Measurements from ENCODE around the gene NLRC4.
A peak's percentile ranks its signal among the peaks of the same experiment; 100 is the strongest.
"Not testable (repeated sequence)": the region's sequence is repeated elsewhere in the genome, so short reads cannot be mapped to it uniquely, and the experiment has no call there.

Gene NLRC4

GRCh38 chr2:32264422-32265105, at the start of gene NLRC4:
TSS of gene NLRC4 (minus strand) at chr2:32264886. CDS start at chr2:32256775, 8,111 bp downstream.
- DNase-seq, result no peak

- no peak for DNase-seq
These were observed 45.9 kb upstream of the NLRC4 start for GRCh38 chr2:32310577-32310976.

- not testable (repeated sequence) for DNase-seq
These were observed 29.4 kb upstream of the NLRC4 start for GRCh38 chr2:32293966-32294562.

GRCh38 chr2:32293493-32293892, 28.8 kb upstream of the NLRC4 start:
- not testable (repeated sequence) for DNase-seq

GRCh38 chr2:32291746-32292145, 27.1 kb upstream of the NLRC4 start:
- DNase-seq, result no peak

- DNase-seq, result no peak
These were observed 25.3 kb upstream of the NLRC4 start for GRCh38 chr2:32290000-32290339.

- no peak for DNase-seq
These were observed 24.7 kb upstream of the NLRC4 start for GRCh38 chr2:32289165-32289999.

- no peak for DNase-seq
These were observed 19.6 kb upstream of the NLRC4 start for GRCh38 chr2:32284321-32284720.

GRCh38 chr2:32278478-32278853, 13.8 kb upstream of the NLRC4 start:
- no peak for DNase-seq

GRCh38 chr2:32277674-32278477, 13.2 kb upstream of the NLRC4 start, which contains the start of gene YIPF4:
TSS of gene YIPF4 (plus strand) at chr2:32277904. CDS start at chr2:32278156, 252 bp downstream.
- DNase-seq, result peak; percentile 84 to 89

- DNase-seq, result no peak
These were observed 12.6 kb upstream of the NLRC4 start for GRCh38 chr2:32277363-32277673.

- DNase-seq, result not testable (repeated sequence)
These were observed 11.1 kb upstream of the NLRC4 start for GRCh38 chr2:32275790-32276189.

- no peak for DNase-seq
These were observed 9.6 kb upstream of the NLRC4 start for GRCh38 chr2:32274289-32274688.

- DNase-seq, result no peak
These were observed 7.6 kb upstream of the NLRC4 start for GRCh38 chr2:32272279-32272678.

- no peak for DNase-seq
These were observed 6.4 kb upstream of the NLRC4 start for GRCh38 chr2:32271063-32271462.

- DNase-seq, result no peak
These were observed 2.6 kb downstream of the NLRC4 start for GRCh38 chr2:32262105-32262504.

- DNase-seq, result no peak
These were observed 4.3 kb downstream of the NLRC4 start for GRCh38 chr2:32260376-32260775.

- DNase-seq, result no peak
These were observed 6.4 kb downstream of the NLRC4 start for GRCh38 chr2:32258242-32258641.

GRCh38 chr2:32250290-32250689, 14.4 kb downstream of the NLRC4 start:
- DNase-seq, result no peak

GRCh38 chr2:32249731-32250236, 14.9 kb downstream of the NLRC4 start:
- DNase-seq, result no peak

GRCh38 chr2:32248299-32248698, 16.4 kb downstream of the NLRC4 start:
- DNase-seq, result no peak

- DNase-seq, result no peak
These were observed 17.8 kb downstream of the NLRC4 start for GRCh38 chr2:32246911-32247310.

GRCh38 chr2:32242331-32242730, 22.4 kb downstream of the NLRC4 start:
- DNase-seq, result no peak

Data from activated CD4-positive, alpha-beta T cell treated with anti-CD3 and anti-CD28 coated beads, Interleukin-2, amount 50 U/mL, for 48 hours (primary cell).